Prostate gland (tissue), 2 donors: ENCODE results near the gene SPRY2.

Experiments used
- CTCF ChIP-seq, 4 experiments: fragments of 200-600 bp in 2 of 4; fragments of 450-650 bp in 2 of 4; sonication (generic) in 2 of 4; IDR thresholded peaks; 1 replicate in 3 of 4; 2 replicates in 1 of 4; pipeline ENCODE4 v1.5.1; 2016 to 2019; ENCODE audit warnings: antibody characterized with exemption in 4 of 4, mild to moderate bottlenecking in 2 of 4, moderate library complexity in 2 of 4
- POLR2A ChIP-seq: fragments of 450-650 bp; IDR thresholded peaks from one replicate; pipeline ENCODE4 v1.6.1; 2016; ENCODE audit warnings: antibody characterized with exemption, mild to moderate bottlenecking

- no peak for TF ChIP-seq CTCF (IDR thresholded peaks at IDR 0.05)
- TF ChIP-seq POLR2A = no peak
Measured at GRCh38 chr13:80371840-80372509, 31.0 kb upstream of the SPRY2 start.
